SK-N-MC (cell line): ENCODE measurements around the gene NLRP6.

Experiments
- EZH2 ChIP-seq: fragments of 200-600 bp; sonication (generic); IDR thresholded peaks from one replicate; pipeline ENCODE4 v1.6.1; 2017; ENCODE audit warnings: antibody characterized with exemption
- POLR2AphosphoS5 ChIP-seq: IDR thresholded peaks from 2 replicates; pipeline ENCODE4 v1.6.1; 2012; ENCODE audit warnings: mild to moderate bottlenecking, low read depth, low read length, borderline replicate concordance

GRCh38 chr11:332651-333480 lies 54.7 kb downstream of the NLRP6 start:
- TF ChIP-seq POLR2AphosphoS5 (no peak), EZH2 (no peak)
